Motor neuron (in vitro differentiated cells): ENCODE data around the gene PEF1. TPM values are rescaled to one million over a fixed set of nuclear protein-coding genes. Genes with fewer than 3 reads are reported as not detected.

Experiments used
- ATAC-seq, 8 experiments: fragments of 200-7000 bp; cut with Tn5 transposase; replicated peaks in 6 of 8; 2 replicates each; pipeline ENCODE4 v1.8.0; 2021; ENCODE audit warnings: mild to moderate bottlenecking in 8 of 8, moderate library complexity in 8 of 8
- H3K27ac ChIP-seq, 2 donors: fragments of 250-450 bp; sonication (Bioruptor Pico); 2 replicates each; pipeline ENCODE4 v1.9.0; 2021; ENCODE audit warnings: antibody characterized with exemption in 2 of 2, mild to moderate bottlenecking in 2 of 2, moderate library complexity in 1 of 2
- H3K4me1 ChIP-seq, 2 donors: fragments of 250-450 bp; sonication (Bioruptor Pico); replicated peaks in 1 of 2; 2 replicates each; pipeline ENCODE4 v1.6.1; 2021; ENCODE audit warnings: antibody characterized with exemption in 2 of 2, mild to moderate bottlenecking in 2 of 2, moderate library complexity in 1 of 2
- H3K4me3 ChIP-seq, 5 donors: fragments of 250-450 bp; sonication (Bioruptor Pico); 2 replicates each; pipeline ENCODE4 v1.9.0; 2021; ENCODE audit warnings: antibody characterized with exemption in 5 of 5, mild to moderate bottlenecking in 5 of 5, moderate library complexity in 4 of 5
- WGBS, 10 experiments: fragments of 450-650 bp; shearing (Covaris generic); methylation state at CpG; one replicate each; pipeline ENCODE4 v1.0.0; 2022; 5-methylcytosine and 5-hydroxymethylcytosine counted together
- in situ Hi-C, 9 experiments: fragments of 400-800 bp; cut with MboI; loops; one replicate each; pipeline ENCODE4 v1.15.0; 2021; ENCODE audit warnings: low sequenced_read_pairs in 9 of 9, low pct_unique_long_range_greater_than_20kb in 2 of 9; ENCODE audit not compliant: unreplicated experiment in 9 of 9
- total RNA-seq, 8 experiments: library from RNA; unstranded; fragments of 300-600 nt; gene quantifications; 2 replicates each; pipeline versions ENCODE4 v1.2.3 to v1.2.4, GENCODE V29; 2022

Gene PEF1
- total RNA-seq, 8 experiments from 2014 or later: 43.2 to 79.6 (median 54.5) TPM

- H3K4me1 ChIP-seq: peaks cover 2 to 8% of the 10 kb centered on the region in 2 donors
- no peak overlapping the region for H3K27ac ChIP-seq
- 40 to 90% (median 72%) methylated on average over 1 to 3 of the region's 4 CpGs; no CpG with 5 or more reads in 7 of the 10 experiments for WGBS, 10 experiments
- no peak overlapping the region for H3K4me3 ChIP-seq
- in situ Hi-C loops: loop anchor here in 4 of 9 experiments (25.0 kb wide), 3 partner anchors 101 to 301 kb away; partner anchors contain the start of gene ADGRB2 (in 1 of the 4)
- ATAC-seq: no peak
Measured at GRCh38 chr1:31660871-31661455, 16.3 kb upstream of the PEF1 start.

GRCh38 chr1:31659889-31660288 lies 15.2 kb upstream of the PEF1 start:
- 43 to 100% (median 79%) methylated on average over 1 to 3 of the region's 3 CpGs; no CpG with 5 or more reads in 3 of the 10 experiments for WGBS, 10 experiments
- H3K4me1 ChIP-seq: peaks cover 10 to 15% of the 10 kb centered on the region in 2 donors
- H3K27ac ChIP-seq: no peak overlapping the region
- H3K4me3 ChIP-seq: no peak overlapping the region
- in situ Hi-C loops: loop anchor here in 4 of 9 experiments (25.0 kb wide), 3 partner anchors 102 to 302 kb away; partner anchors contain the start of gene ADGRB2 (in 1 of the 4)
- ATAC-seq: no peak

GRCh38 chr1:31658721-31659120 lies 14.0 kb upstream of the PEF1 start:
- Histone ChIP-seq H3K27ac (no peak overlapping the region), H3K4me1 (peaks cover 22 to 25% of the 10 kb centered on the region in 2 donors), H3K4me3 (no peak overlapping the region)
- WGBS, 10 experiments: 20 to 94% (median 86%) methylated on average over 1 to 3 of the region's 3 CpGs; no CpG with 5 or more reads in 5 of the 10 experiments
- peak in 5 of 8 experiments; percentile 69 to 86 (median 75) for ATAC-seq
- in situ Hi-C loops: loop anchor here in 4 of 9 experiments (25.0 kb wide), 3 partner anchors 104 to 304 kb away; partner anchors contain the start of gene ADGRB2 (in 1 of the 4)

- H3K4me3 ChIP-seq: no peak overlapping the region
- 57 to 100% (median 91%) methylated on average over 1 to 10 of the region's 12 CpGs; no CpG with 5 or more reads in 1 of the 10 experiments for WGBS, 10 experiments
- no peak for ATAC-seq
- in situ Hi-C loops: loop anchor here in 4 of 9 experiments (25.0 kb wide), 3 partner anchors 104 to 304 kb away; partner anchors contain the start of gene ADGRB2 (in 1 of the 4)
- peaks cover 29 to 31% of the 10 kb centered on the region in 2 donors for H3K4me1 ChIP-seq
- no peak overlapping the region for H3K27ac ChIP-seq
Measured at GRCh38 chr1:31657972-31658510, 13.4 kb upstream of the PEF1 start.

DNA sequence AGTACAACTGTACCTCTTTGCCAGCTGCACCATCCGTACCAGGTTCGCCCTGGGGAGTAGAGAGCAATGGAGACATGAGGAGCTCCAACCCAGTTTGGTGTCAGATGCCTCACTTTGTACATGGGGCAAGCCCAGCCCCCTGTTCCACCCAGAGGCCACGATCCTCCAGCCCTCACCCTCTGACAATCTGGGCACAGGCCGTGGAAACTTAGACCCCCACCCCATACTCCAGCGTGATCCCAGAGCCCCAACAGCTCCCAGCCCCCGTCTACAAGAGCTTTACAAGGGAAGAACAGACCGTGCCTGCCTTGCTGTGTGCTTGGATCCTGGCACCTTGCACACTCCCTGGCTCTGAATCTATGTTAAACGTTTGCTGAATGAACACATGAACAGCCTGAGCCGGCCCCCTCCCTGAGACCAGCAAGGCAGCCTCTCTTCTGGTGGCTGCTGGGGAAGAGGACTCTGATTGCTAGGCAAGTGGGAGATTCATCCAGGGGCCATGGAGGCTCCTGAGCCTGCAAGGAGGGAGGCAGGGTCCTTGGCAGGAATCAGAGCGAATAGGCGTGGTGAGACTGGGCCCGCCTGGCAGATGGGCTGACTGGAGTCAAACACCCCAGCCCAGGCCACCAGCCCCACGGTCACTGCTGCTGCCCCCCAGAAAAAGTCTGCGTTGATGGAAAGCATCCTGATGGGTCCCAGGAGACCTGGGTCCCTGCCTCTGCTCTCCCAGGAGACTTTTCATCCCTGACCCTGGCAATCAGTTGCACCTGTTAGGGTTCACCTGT lies 12.5 kb upstream of the PEF1 start:
- in situ Hi-C loops: loop anchor here in 4 of 9 experiments (25.0 kb wide), 3 partner anchors 105 to 305 kb away; partner anchors contain the start of gene ADGRB2 (in 1 of the 4)
- H3K4me3 ChIP-seq: no peak overlapping the region
- 72 to 100% (median 83%) methylated on average over 1 to 13 of the region's 14 CpGs; no CpG with 5 or more reads in 5 of the 10 experiments for WGBS, 10 experiments
- peaks cover 31% of the 10 kb centered on the region in 2 donors for H3K4me1 ChIP-seq
- H3K27ac ChIP-seq: no peak overlapping the region
- no peak for ATAC-seq

DNA sequence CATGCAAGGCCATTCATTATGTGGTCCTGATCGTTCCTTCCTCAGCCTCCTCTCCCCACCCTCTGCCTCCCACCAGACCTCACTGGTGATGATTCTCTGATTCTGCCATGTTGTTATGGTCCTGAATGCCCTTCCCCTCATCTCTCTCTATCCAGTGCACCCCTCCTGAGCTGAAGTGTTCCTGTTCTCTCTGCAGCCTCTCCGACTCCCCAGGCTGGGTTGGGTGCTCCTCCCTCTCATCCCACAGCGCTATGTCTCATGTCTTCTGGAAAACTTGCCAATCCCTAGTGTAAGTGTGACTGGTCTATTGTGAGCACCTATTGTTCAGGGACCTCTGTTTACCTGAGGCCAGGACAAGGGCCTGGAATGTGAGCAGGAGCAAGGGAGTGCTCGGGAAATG lies 11.1 kb upstream of the PEF1 start:
- peaks cover 31% of the 10 kb centered on the region in 2 donors for H3K4me1 ChIP-seq
- no peak overlapping the region for H3K27ac ChIP-seq
- no peak for ATAC-seq
- WGBS, 10 experiments: 50 to 100% (median 85%) methylated on average over 1 to 4 of the region's 4 CpGs; no CpG with 5 or more reads in 1 of the 10 experiments
- in situ Hi-C loops: loop anchor here in 4 of 9 experiments (25.0 kb wide), 3 partner anchors 107 to 307 kb away; partner anchors contain the start of gene ADGRB2 (in 1 of the 4)
- no peak overlapping the region for H3K4me3 ChIP-seq

DNA sequence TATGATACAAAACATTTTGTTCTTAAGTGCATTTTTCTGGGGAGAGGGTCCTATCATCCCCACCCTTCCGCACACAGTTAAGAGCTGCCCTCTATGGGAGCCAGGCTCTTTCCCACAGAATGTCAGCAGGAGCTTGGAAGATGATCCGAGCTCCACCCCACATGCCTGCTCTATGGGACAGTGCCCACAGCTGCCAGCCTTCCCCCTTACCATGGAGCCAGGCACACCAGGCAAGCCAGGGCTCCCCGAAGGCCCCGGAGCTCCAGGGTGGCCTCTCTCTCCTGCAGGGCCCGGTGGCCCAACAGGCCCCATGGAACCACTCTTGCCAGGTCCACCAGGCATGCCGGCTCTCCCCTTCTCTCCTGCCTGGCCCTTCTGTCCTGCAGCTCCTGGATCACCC lies 10.4 kb upstream of the PEF1 start:
- in situ Hi-C loops: loop anchor here in 4 of 9 experiments (25.0 kb wide), 3 partner anchors 107 to 307 kb away; partner anchors contain the start of gene ADGRB2 (in 1 of the 4)
- H3K4me1 ChIP-seq: peaks cover 31% of the 10 kb centered on the region in 2 donors
- no peak overlapping the region for H3K27ac ChIP-seq
- 92 to 100% (median 100%) methylated on average over 1 to 5 of the region's 6 CpGs; no CpG with 5 or more reads in 5 of the 10 experiments for WGBS, 10 experiments
- ATAC-seq: no peak
- no peak overlapping the region for H3K4me3 ChIP-seq

DNA sequence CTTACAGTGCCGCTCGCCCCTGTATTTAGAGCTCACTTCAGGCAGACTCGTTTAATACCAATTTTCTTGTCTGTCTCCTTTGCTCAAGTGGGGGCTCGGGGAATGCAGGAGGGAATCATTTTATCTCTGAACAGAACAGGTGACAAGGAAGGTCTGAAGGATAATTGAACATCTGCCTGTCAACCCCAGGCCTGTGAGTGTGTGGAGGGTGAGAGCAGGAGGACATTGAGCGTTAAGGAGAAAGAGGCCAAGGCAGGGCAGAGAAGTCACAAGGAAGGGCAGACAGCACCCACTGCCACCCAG lies 9.7 kb upstream of the PEF1 start:
- in situ Hi-C loops: loop anchor here in 4 of 9 experiments (25.0 kb wide), 3 partner anchors 108 to 308 kb away; partner anchors contain the start of gene ADGRB2 (in 1 of the 4)
- no peak overlapping the region for H3K4me3 ChIP-seq
- peaks cover 31% of the 10 kb centered on the region in 2 donors for H3K4me1 ChIP-seq
- no peak for ATAC-seq
- WGBS, 10 experiments: 69 to 100% (median 83%) methylated on average over 1 to 5 of the region's 5 CpGs; no CpG with 5 or more reads in 3 of the 10 experiments
- H3K27ac ChIP-seq: no peak overlapping the region

GRCh38 chr1:31653717-31654473 lies 9.2 kb upstream of the PEF1 start:
- H3K27ac ChIP-seq: peak overlapping the region; percentile 20 to 39
- in situ Hi-C loops: loop anchor here in 4 of 9 experiments (25.0 kb wide), 3 partner anchors 108 to 308 kb away; partner anchors contain the start of gene ADGRB2 (in 1 of the 4)
- H3K4me1 ChIP-seq: peaks cover 29 to 31% of the 10 kb centered on the region in 2 donors
- WGBS, 10 experiments: 33 to 100% (median 77%) methylated on average over 1 to 8 of the region's 12 CpGs; no CpG with 5 or more reads in 2 of the 10 experiments
- ATAC-seq: peak in 4 of 8 experiments; percentile 24 to 61 (median 58)
- H3K4me3 ChIP-seq: no peak overlapping the region

DNA sequence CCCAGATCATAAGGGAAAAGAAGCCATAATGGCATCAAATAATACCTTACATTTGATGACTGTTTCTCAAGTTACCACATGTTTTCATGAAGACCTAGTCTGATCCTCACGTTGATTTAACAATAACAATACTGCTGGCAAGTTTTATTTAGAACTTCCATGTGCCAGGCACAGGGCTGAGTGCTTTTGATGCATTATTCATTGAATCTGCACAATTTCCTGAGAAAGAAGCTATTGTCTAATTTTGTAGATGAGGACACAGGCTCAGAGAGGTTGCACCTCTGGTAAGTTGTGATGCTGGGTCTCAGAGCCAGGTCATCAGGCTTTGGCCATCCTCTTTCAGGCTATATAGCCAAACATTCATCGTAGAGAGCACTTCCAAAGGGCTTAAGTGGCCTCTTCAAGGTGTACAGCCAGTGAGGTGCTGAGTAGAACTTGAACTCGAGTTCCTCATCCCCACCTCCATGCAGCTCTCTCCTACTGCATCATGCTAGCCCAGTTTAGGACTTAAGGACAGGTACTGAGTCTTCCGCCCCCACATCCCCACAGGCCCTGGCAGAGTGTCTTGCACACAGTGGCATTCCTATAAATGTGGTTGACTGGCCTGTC lies 8.3 kb upstream of the PEF1 start:
- in situ Hi-C loops: loop anchor here in 4 of 9 experiments (25.0 kb wide), 3 partner anchors 109 to 309 kb away; partner anchors contain the start of gene ADGRB2 (in 1 of the 4)
- Histone ChIP-seq H3K27ac (no peak overlapping the region), H3K4me1 (peaks cover 25 to 31% of the 10 kb centered on the region in 2 donors), H3K4me3 (no peak overlapping the region)
- ATAC-seq: no peak
- WGBS, 10 experiments: 0 to 80% (median 60%) methylated on average over 1 to 4 of the region's 4 CpGs; no CpG with 5 or more reads in 3 of the 10 experiments

DNA sequence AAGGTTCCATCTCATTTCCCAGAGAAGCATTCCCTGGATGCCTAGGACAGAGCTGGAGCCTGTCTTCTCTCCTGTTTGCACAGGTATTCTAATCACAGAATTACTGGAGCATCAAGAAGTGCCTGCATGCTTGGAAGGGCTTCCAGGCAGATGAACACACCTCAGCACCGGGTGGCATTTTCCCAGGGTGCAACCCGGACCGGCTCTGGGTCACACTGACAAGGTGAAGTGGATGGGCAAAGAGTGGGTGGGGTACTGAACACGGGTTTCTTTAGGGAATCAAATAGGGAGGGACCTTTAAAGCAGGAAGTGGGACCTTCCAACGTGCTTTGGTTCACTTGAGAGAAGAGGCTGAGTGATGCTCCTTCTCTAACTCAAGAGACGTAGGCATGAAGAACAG lies 7.1 kb upstream of the PEF1 start:
- WGBS, 10 experiments: 0 to 83% (median 65%) methylated on average over 1 to 6 of the region's 6 CpGs; no CpG with 5 or more reads in 3 of the 10 experiments
- no peak for ATAC-seq
- Histone ChIP-seq H3K4me1 (peaks cover 25 to 31% of the 10 kb centered on the region in 2 donors), H3K4me3 (no peak overlapping the region), H3K27ac (no peak overlapping the region)
- in situ Hi-C loops: loop anchor here in 4 of 9 experiments (25.0 kb wide), 3 partner anchors 111 to 311 kb away; partner anchors contain the start of gene ADGRB2 (in 1 of the 4)
